ENCODE measurements around the gene RGS21. TPM values are rescaled to one million over a fixed set of nuclear protein-coding genes. Genes with fewer than 3 reads are reported as not detected.

Gene RGS21
- polyA plus RNA-seq, 3 donors, result not detected

DNA sequence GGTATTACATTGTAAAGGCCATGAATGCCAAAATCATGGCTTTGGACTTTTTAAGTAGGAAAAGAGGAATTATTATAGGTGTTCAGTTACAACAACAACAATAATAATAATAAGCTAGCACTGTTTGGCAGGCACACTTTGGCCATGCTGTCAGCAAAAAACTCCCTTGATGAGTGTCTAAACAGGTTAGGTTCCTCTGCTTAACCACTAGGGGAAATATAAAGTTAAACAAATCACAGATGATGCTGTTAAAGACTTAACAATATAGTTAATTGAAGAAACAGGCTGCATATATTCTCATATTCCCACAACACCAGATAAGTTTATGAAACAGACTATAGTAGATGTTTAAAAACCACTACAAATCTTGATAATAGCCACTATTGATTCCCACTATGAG, 46.4 kb downstream of the RGS21 start:
- TF ChIP-seq, protein P1, sequence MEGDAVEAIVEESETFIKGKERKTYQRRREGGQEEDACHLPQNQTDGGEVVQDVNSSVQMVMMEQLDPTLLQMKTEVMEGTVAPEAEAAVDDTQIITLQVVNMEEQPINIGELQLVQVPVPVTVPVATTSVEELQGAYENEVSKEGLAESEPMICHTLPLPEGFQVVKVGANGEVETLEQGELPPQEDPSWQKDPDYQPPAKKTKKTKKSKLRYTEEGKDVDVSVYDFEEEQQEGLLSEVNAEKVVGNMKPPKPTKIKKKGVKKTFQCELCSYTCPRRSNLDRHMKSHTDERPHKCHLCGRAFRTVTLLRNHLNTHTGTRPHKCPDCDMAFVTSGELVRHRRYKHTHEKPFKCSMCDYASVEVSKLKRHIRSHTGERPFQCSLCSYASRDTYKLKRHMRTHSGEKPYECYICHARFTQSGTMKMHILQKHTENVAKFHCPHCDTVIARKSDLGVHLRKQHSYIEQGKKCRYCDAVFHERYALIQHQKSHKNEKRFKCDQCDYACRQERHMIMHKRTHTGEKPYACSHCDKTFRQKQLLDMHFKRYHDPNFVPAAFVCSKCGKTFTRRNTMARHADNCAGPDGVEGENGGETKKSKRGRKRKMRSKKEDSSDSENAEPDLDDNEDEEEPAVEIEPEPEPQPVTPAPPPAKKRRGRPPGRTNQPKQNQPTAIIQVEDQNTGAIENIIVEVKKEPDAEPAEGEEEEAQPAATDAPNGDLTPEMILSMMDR (IDR thresholded peaks at IDR 0.05), result no peak
- H3K4me2 ChIP-seq (replicated peaks; ENCODE audit: extremely low read depth, low read length, poor library complexity, severe bottlenecking), result no peak overlapping the region
- no peak overlapping the region for H3K9ac ChIP-seq (ENCODE audit: insufficient read depth, low read length, poor library complexity, severe bottlenecking)
- Mint-ChIP-seq H3K4me1 (no peaks in the 10 kb centered on the region), H3K27ac (no peak overlapping the region), H3K4me3 (no peak overlapping the region), H3K9me3 (peaks cover 0 to 2% (median 0%) of the 10 kb centered on the region in 7 donors), H3K27me3 (ENCODE audit: low read depth in 3 of 3) (no peaks in the 10 kb centered on the region), H3K36me3 (no peaks in the 10 kb centered on the region)
- no peaks in the 10 kb centered on the region for H4K20me1 ChIP-seq (ENCODE audit: insufficient read depth, low read length)
- intact Hi-C loops (cut with micrococcal nuclease), result no loop called here
- H3K27ac ChIP-seq (ENCODE audit: low read depth in 1 of 2, low read length in 2 of 2), result no peak overlapping the region
- no peaks in the 10 kb centered on the region for H3K36me3 ChIP-seq (replicated peaks in 1 of 2; ENCODE audit: control insufficient read depth in 1 of 2, insufficient read depth in 2 of 2, low read length in 2 of 2)
- H3K4me1 ChIP-seq (ENCODE audit: control insufficient read depth in 1 of 2, insufficient read depth in 2 of 2, low read length in 2 of 2), result no peaks in the 10 kb centered on the region
- no peaks in the 10 kb centered on the region for H3K9me3 ChIP-seq (replicated peaks in 1 of 2; ENCODE audit: control insufficient read depth in 1 of 2, insufficient read depth in 1 of 2, low read length in 2 of 2)
- DNase-seq, result no peak
- no peaks in the 10 kb centered on the region for H3K27me3 ChIP-seq (ENCODE audit: control insufficient read depth in 2 of 2, insufficient read depth in 2 of 2, low read length in 2 of 2)
- H3K4me3 ChIP-seq (replicated peaks in 1 of 3; ENCODE audit: low read depth in 2 of 3, low read length in 3 of 3), result no peak overlapping the region
- H2AFZ ChIP-seq (ENCODE audit: insufficient read depth, low read depth, low read length, poor library complexity, severe bottlenecking), result no peak overlapping the region
- H3K79me2 ChIP-seq (ENCODE audit: insufficient read depth, low read length), result no peaks in the 10 kb centered on the region

DNA sequence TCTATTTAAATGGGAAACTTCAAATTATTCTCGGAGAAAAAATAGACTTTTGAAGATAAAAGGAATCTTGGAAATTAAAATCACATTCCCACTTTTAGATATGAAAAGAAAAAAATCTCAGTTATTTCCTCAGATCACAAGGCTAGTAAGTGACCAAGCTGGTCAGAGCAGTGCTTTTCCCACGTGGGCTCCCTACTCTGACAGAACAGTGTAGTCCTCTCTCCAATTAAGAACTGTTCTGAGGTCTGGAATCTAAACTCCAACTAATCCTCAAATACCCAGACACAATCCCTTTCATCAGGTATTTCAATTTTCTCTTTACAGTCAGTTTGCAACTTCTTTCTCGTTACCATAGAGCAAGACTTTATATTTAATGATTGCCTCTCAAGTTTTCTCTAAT, 50.6 kb downstream of the RGS21 start:
- H4K20me1 ChIP-seq (ENCODE audit: insufficient read depth, low read length), result no peaks in the 10 kb centered on the region
- no peaks in the 10 kb centered on the region for H3K36me3 Mint-ChIP-seq
- no peak overlapping the region for H2AFZ ChIP-seq (ENCODE audit: insufficient read depth, low read depth, low read length, poor library complexity, severe bottlenecking)
- H3K9me3 Mint-ChIP-seq, result peaks cover 0 to 2% (median 0%) of the 10 kb centered on the region in 7 donors
- H3K4me3 Mint-ChIP-seq, result no peak overlapping the region
- H3K27me3 ChIP-seq (ENCODE audit: control insufficient read depth in 2 of 2, insufficient read depth in 2 of 2, low read length in 2 of 2), result no peaks in the 10 kb centered on the region
- H3K4me3 ChIP-seq (replicated peaks in 1 of 3; ENCODE audit: low read depth in 2 of 3, low read length in 3 of 3), result no peak overlapping the region
- no peak overlapping the region for H3K4me2 ChIP-seq (replicated peaks; ENCODE audit: extremely low read depth, low read length, poor library complexity, severe bottlenecking)
- DNase-seq, result no peak
- no peaks in the 10 kb centered on the region for H3K79me2 ChIP-seq (ENCODE audit: insufficient read depth, low read length)
- no peaks in the 10 kb centered on the region for H3K9me3 ChIP-seq (replicated peaks in 1 of 2; ENCODE audit: control insufficient read depth in 1 of 2, insufficient read depth in 1 of 2, low read length in 2 of 2)
- H3K9ac ChIP-seq (ENCODE audit: insufficient read depth, low read length, poor library complexity, severe bottlenecking), result no peak overlapping the region
- H3K4me1 Mint-ChIP-seq, result no peaks in the 10 kb centered on the region
- no peak overlapping the region for H3K27ac Mint-ChIP-seq
- H3K27me3 Mint-ChIP-seq (ENCODE audit: low read depth in 3 of 3), result no peaks in the 10 kb centered on the region
- TF ChIP-seq, protein P1 (IDR thresholded peaks at IDR 0.05), result no peak
- intact Hi-C loops (cut with micrococcal nuclease), result no loop called here
- H3K27ac ChIP-seq (ENCODE audit: low read depth in 1 of 2, low read length in 2 of 2), result no peak overlapping the region
- H3K36me3 ChIP-seq (replicated peaks in 1 of 2; ENCODE audit: control insufficient read depth in 1 of 2, insufficient read depth in 2 of 2, low read length in 2 of 2), result no peaks in the 10 kb centered on the region
- no peaks in the 10 kb centered on the region for H3K4me1 ChIP-seq (ENCODE audit: control insufficient read depth in 1 of 2, insufficient read depth in 2 of 2, low read length in 2 of 2)
- 73% methylated on average over 1 of the region's 3 CpGs for WGBS (ENCODE audit: insufficient coverage)

All from CD14-positive monocyte (primary cell).